BJ (cell line): Measurements from ENCODE around the gene FAM3C. TPM values are rescaled to one million over a fixed set of nuclear protein-coding genes. Genes with fewer than 3 reads are reported as not detected.
"Not testable (repeated sequence)": the region's sequence is repeated elsewhere in the genome, so short reads cannot be mapped to it uniquely, and the experiment has no call there.

Source experiments
- CTCF ChIA-PET: fragments of 350-600 bp; formaldehyde crosslinking; extraction: SDS; loops from one replicate; lab custom pipeline; 2021; ENCODE audit warnings: antibody characterized with exemption, inconsistent platforms; lab: Yijun Ruan, JAX
- POLR2A ChIA-PET: fragments of 300-600 bp; sonication (Branson Sonifier 250); formaldehyde crosslinking; extraction: SDS; loops from one replicate; lab custom pipeline; 2021; ENCODE audit warnings: antibody characterized with exemption; lab: Charles Lee
- DNase-seq: peaks from one replicate; pipeline ENCODE4 v3.0.0-alpha.2; 2011; ENCODE audit warnings: low read depth
- H3K27me3 ChIP-seq: 2 replicates; pipeline ENCODE4 v1.6.0; 2011; ENCODE audit warnings: low read length; ENCODE audit not compliant: control insufficient read depth, insufficient read depth
- H3K36me3 ChIP-seq: 2 replicates; pipeline ENCODE4 v1.5.1; 2011; ENCODE audit warnings: low read length; ENCODE audit not compliant: control insufficient read depth, insufficient read depth
- H3K4me3 ChIP-seq: 2 replicates; pipeline ENCODE4 v1.5.1; 2011; ENCODE audit warnings: low read depth, mild to moderate bottlenecking, control low read depth, low read length
- polyA plus RNA-seq: library from polyadenylated mRNA; depleted of rRNA; stranded (reverse); fragments of >200 nt; gene quantifications from 2 replicates; pipeline ENCODE4 v1.2.3, GENCODE V29; 2011
- TF ChIP-seq, protein P1 (sequence below): IDR thresholded peaks from 2 replicates; pipeline ENCODE4 v1.5.1; 2011; ENCODE audit warnings: low read depth, mild to moderate bottlenecking, control low read depth, inconsistent platforms, low read length, moderate library complexity; ENCODE audit not compliant: insufficient read depth

The FAM3C gene
- polyA plus RNA-seq, 1 experiment = 13.1 TPM

DNA sequence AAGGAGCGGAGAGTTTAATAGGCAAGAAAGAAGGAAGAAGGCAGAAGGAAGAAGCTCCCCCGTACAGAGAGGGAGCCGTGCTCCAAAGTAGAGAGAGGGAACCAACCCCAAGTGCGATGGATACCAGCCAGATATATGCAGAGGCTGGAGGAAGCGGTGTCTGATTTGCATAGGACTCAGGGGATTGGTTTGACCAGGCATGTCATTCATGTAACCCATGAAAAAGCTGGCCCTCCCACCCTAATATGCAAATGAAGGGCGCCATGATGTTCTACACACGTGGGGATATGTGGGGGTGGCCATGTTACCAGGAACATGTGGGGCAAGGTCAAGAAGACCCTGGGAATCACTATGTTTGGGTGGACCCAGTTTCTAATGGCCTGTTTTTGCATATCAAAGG is 40.6 kb upstream of the FAM3C start:
- CTCF ChIA-PET = interaction anchor here (0.9 kb wide), 1 partner anchor 110 kb away, joined by 3 read pairs; no protein-coding TSS in a partner anchor
- no peak for DNase-seq
- POLR2A ChIA-PET = no interaction called here

DNA sequence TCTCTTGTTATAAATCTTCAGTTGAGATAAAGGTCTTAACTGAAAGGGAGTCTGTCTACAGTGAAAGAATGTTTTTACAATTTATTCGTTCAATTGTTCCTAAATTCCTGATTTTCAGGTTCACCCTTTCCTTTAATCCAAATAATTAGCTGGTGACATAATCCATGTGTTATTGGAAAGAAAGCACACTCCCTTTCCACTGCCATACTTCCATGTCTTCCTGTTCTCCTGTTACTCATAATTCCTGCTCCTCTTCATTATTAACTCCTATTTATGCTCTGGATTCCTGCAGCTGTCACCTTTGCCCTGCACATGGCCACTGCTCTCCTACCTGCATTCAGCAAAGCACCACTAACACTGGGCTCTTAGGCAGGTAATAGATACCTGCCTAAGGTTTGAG is 40.0 kb upstream of the FAM3C start:
- TF ChIP-seq, protein P1, sequence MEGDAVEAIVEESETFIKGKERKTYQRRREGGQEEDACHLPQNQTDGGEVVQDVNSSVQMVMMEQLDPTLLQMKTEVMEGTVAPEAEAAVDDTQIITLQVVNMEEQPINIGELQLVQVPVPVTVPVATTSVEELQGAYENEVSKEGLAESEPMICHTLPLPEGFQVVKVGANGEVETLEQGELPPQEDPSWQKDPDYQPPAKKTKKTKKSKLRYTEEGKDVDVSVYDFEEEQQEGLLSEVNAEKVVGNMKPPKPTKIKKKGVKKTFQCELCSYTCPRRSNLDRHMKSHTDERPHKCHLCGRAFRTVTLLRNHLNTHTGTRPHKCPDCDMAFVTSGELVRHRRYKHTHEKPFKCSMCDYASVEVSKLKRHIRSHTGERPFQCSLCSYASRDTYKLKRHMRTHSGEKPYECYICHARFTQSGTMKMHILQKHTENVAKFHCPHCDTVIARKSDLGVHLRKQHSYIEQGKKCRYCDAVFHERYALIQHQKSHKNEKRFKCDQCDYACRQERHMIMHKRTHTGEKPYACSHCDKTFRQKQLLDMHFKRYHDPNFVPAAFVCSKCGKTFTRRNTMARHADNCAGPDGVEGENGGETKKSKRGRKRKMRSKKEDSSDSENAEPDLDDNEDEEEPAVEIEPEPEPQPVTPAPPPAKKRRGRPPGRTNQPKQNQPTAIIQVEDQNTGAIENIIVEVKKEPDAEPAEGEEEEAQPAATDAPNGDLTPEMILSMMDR = no peak
- no peaks in the 10 kb centered on the region for H3K36me3 ChIP-seq
- ChIA-PET CTCF (interaction anchor here (0.9 kb wide), 1 partner anchor 111 kb away, joined by 3 read pairs; no protein-coding TSS in a partner anchor), POLR2A (no interaction called here)
- DNase-seq = no peak
- no peak overlapping the region for H3K4me3 ChIP-seq
- H3K27me3 ChIP-seq = no peaks in the 10 kb centered on the region; the same call in 1 of the 2 replicates

More for the DNA sequence above, 40.6 kb upstream of the FAM3C start:
- Histone ChIP-seq H3K27me3 (no peaks in the 10 kb centered on the region; the same call in 1 of the 2 replicates), H3K36me3 (no peaks in the 10 kb centered on the region), H3K4me3 (no peak overlapping the region)
- TF ChIP-seq, protein P1 = no peak

DNA sequence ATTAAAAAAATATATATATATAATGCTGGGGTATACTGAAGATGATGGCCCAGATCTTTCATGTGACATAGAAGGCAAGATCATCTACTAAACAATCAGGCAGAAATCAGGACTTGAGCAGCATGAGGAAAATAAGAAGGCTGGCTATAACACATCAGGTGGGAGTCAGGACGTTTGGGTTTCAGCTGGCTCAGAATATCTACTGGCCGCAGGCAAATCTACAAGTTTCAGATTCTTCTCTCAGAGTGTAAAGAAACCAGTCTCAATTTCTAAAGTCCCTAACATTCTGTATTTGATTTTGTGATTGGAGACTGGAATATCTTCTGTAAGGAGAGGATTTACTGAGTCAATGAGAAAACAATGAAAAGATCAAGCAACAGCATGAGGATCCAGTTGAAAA is 37.7 kb upstream of the FAM3C start:
- no peaks in the 10 kb centered on the region for H3K36me3 ChIP-seq
- no peaks in the 10 kb centered on the region; the same call in 1 of the 2 replicates for H3K27me3 ChIP-seq
- ChIA-PET POLR2A (no interaction called here), CTCF (no interaction called here)
- TF ChIP-seq, protein P1 = no peak
- H3K4me3 ChIP-seq = no peak overlapping the region
- DNase-seq = no peak

DNA sequence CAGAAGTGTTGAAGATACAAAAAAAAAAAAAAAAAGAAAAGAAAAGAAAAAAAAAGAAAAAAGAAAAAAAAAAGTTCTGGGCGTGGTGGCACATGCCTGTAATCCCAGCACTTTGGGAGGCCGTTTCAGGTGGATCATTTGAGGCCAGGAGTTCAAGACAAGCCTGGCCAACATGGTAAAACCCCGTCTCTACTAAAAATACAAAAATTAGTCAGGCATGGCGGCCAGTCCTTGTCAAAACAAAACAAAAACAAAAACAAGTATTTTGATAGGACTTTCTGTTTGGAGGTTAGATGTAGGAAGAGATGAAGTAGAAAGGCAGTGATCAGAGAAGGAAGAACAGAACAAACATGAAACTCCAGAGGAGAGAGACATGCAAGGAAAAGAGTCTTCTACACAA is 36.4 kb upstream of the FAM3C start:
- H3K4me3 ChIP-seq, DNase-seq, H3K36me3 ChIP-seq, CTCF ChIA-PET, POLR2A ChIA-PET, H3K27me3 ChIP-seq: not testable (repeated sequence)

DNA sequence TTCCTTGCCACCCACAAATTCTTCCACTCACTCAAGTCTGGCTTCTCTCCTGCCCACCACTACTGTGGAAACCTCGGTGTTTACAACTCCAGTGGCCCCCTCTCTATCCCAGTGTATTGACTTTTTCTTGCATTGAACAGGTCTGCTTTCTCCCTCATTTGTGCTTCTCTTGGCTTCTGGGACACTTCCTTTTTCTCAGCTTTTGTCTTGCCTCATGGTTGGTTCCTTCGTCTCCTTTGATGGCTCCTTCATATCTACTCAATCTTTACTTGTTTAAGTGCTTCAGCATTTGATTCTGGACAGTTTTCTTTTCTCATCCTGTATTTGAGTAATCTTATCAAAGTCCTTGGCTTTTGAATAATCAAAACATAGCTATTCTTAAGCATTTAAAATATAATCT is 35.9 kb upstream of the FAM3C start:
- CTCF ChIA-PET = interaction anchor here (1.2 kb wide), 1 partner anchor 12 kb away, joined by 3 read pairs; no protein-coding TSS in a partner anchor
- Histone ChIP-seq H3K27me3 (no peaks in the 10 kb centered on the region; the same call in 1 of the 2 replicates), H3K36me3 (no peaks in the 10 kb centered on the region), H3K4me3 (no peak overlapping the region)
- no peak for DNase-seq
- POLR2A ChIA-PET = no interaction called here
- TF ChIP-seq, protein P1 = no peak
